GM12878 (cell line): Measurements from ENCODE around the gene SH2D2A.

Experiments used
- CTCF ChIP-seq, 3 experiments: IDR thresholded peaks in 2 of 3; conservative IDR thresholded peaks in 1 of 3; 2 replicates each; pipeline ENCODE4 v1.5.1; 2011; ENCODE audit warnings: low read depth in 3 of 3, low read length in 3 of 3, mild to moderate bottlenecking in 3 of 3, control low read depth in 2 of 3, moderate library complexity in 2 of 3, inconsistent platforms in 1 of 3, mixed read lengths in 1 of 3; ENCODE audit not compliant: control insufficient read depth in 2 of 3, insufficient read depth in 1 of 3; ENCODE audit errors: extremely low read depth in 1 of 3
- E2F8 ChIP-seq: fragments of 450-650 bp; IDR thresholded peaks from 2 replicates; pipeline ENCODE4 v1.6.1; 2018; ENCODE audit warnings: mild to moderate bottlenecking, low read depth, moderate library complexity; ENCODE audit not compliant: partially characterized antibody
- EZH2 ChIP-seq: IDR thresholded peaks from 2 replicates; pipeline ENCODE4 v1.6.1; 2012; ENCODE audit warnings: low read depth, mild to moderate bottlenecking, control low read depth, inconsistent platforms, low read length, borderline replicate concordance; ENCODE audit not compliant: control insufficient read depth
- POLR2A ChIP-seq: IDR thresholded peaks from 2 replicates; pipeline ENCODE4 v1.6.1; 2011; ENCODE audit warnings: low read depth, mild to moderate bottlenecking, low read length
- POLR2AphosphoS5 ChIP-seq: IDR thresholded peaks from 2 replicates; pipeline ENCODE4 v1.6.1; 2011; ENCODE audit warnings: mild to moderate bottlenecking, low read length, inconsistent platforms
- PRDM15 ChIP-seq: fragments of 450-650 bp; formaldehyde crosslinking; IDR thresholded peaks from 2 replicates; pipeline ENCODE4 v1.4.0; 2020; ENCODE audit warnings: mild to moderate bottlenecking, moderate library complexity

GRCh38 chr1:156844102-156844501, 27.5 kb upstream of the SH2D2A start:
- TF ChIP-seq POLR2A, result no peak
- TF ChIP-seq CTCF (IDR thresholded peaks at IDR 0.05 in 2 of 3, conservative IDR thresholded peaks at IDR 0.05 in 1 of 3; ENCODE audit: control insufficient read depth in 2 of 3, extremely low read depth in 1 of 3, insufficient read depth in 1 of 3, low read depth in 3 of 3, low read length in 3 of 3), result no peak
- no peak for TF ChIP-seq E2F8
- TF ChIP-seq PRDM15 (CRISPR knock-in tag), result no peak
- no peak for TF ChIP-seq EZH2
- no peak for TF ChIP-seq POLR2AphosphoS5
